OCI-LY3 (cell line): ENCODE measurements around the gene MAP3K4.

Experiments used
- H2AFZ ChIP-seq: fragments of 200-600, 300-600 bp; shearing (Covaris generic); 2 replicates; pipeline ENCODE4 v1.6.0; 2014; ENCODE audit warnings: antibody characterized with exemption, low read depth, low read length
- H3K27ac ChIP-seq: fragments of 200-600, 300-600 bp; sonication (generic); 2 replicates; pipeline ENCODE4 v1.5.1; 2014; ENCODE audit warnings: mild to moderate bottlenecking, low read length, moderate library complexity, mixed read lengths
- H3K27me3 ChIP-seq: fragments of 200-600, 300-600 bp; sonication (generic); 2 replicates; pipeline ENCODE4 v1.6.1; 2014; ENCODE audit warnings: low read depth, low read length, mixed read lengths
- H3K36me3 ChIP-seq: fragments of 200-600, 300-600 bp; sonication (generic); replicated peaks from 2 replicates; pipeline ENCODE3; 2014; ENCODE audit warnings: low read depth, low read length, mixed read lengths
- H3K4me1 ChIP-seq: fragments of 300-600, 200-600 bp; sonication (generic); 2 replicates; pipeline ENCODE4 v1.6.1; 2014; ENCODE audit warnings: low read length, mixed read lengths
- H3K4me2 ChIP-seq: fragments of 200-600, 300-600 bp; sonication (generic); 2 replicates; pipeline ENCODE4 v1.6.1; 2014; ENCODE audit warnings: low read length, mixed read lengths
- H3K4me3 ChIP-seq: fragments of 300-600, 200-600 bp; sonication (generic); 2 replicates; pipeline ENCODE4 v1.5.1; 2014; ENCODE audit warnings: antibody characterized with exemption, mild to moderate bottlenecking, low read length, moderate library complexity
- H3K79me2 ChIP-seq: fragments of 300-600, 200-600 bp; shearing (Covaris generic); 2 replicates; pipeline ENCODE4 v1.6.1; 2014; ENCODE audit warnings: mild to moderate bottlenecking, low read length, mixed read lengths
- H3K9ac ChIP-seq: fragments of 300-600, 200-600 bp; shearing (Covaris generic); 2 replicates; pipeline ENCODE4 v1.6.0; 2014; ENCODE audit warnings: mild to moderate bottlenecking, low read length, moderate library complexity
- H3K9me3 ChIP-seq: fragments of 200-600, 300-600 bp; shearing (Covaris generic); 2 replicates; pipeline ENCODE4 v1.6.1; 2014; ENCODE audit warnings: low read length, mixed read lengths; ENCODE audit not compliant: insufficient read depth
- H4K20me1 ChIP-seq: fragments of 200-600, 300-600 bp; sonication (generic); 2 replicates; pipeline ENCODE4 v1.6.1; 2016; ENCODE audit warnings: low read length, mixed read lengths; ENCODE audit not compliant: insufficient read depth
- CTCF ChIP-seq: fragments of 200-600, 300-600 bp; sonication (generic); IDR thresholded peaks from 2 replicates; pipeline ENCODE4 v1.5.1; 2014; ENCODE audit warnings: antibody characterized with exemption, low read length, low read depth
- EZH2phosphoT487 ChIP-seq: fragments of 200-600 bp; shearing (Covaris generic); IDR thresholded peaks from 2 replicates; pipeline ENCODE4 v1.6.1; 2018; ENCODE audit warnings: antibody characterized with exemption, mixed run types, low read depth

MAP3K4 gene

GRCh38 chr6:161107779-161108730 is 116.5 kb downstream of the MAP3K4 start:
- peaks cover 62% of the 10 kb centered on the region for H3K36me3 ChIP-seq
- H3K27ac ChIP-seq: no peak overlapping the region
- no peak overlapping the region for H3K4me2 ChIP-seq
- H3K27me3 ChIP-seq: no peaks in the 10 kb centered on the region
- H3K9ac ChIP-seq: no peak overlapping the region
- H3K4me1 ChIP-seq: no peaks in the 10 kb centered on the region
- no peaks in the 10 kb centered on the region for H4K20me1 ChIP-seq
- no peaks in the 10 kb centered on the region for H3K9me3 ChIP-seq
- H3K4me3 ChIP-seq: no peak overlapping the region
- H3K79me2 ChIP-seq: no peaks in the 10 kb centered on the region
- TF ChIP-seq EZH2phosphoT487 (no peak), CTCF (no peak)
- H2AFZ ChIP-seq: no peak overlapping the region

- no peak overlapping the region for H3K9ac ChIP-seq
- H3K4me2 ChIP-seq: no peak overlapping the region
- H3K9me3 ChIP-seq: no peaks in the 10 kb centered on the region
- H3K36me3 ChIP-seq: peaks cover 58% of the 10 kb centered on the region
- H3K4me1 ChIP-seq: peaks cover under 1% of the 10 kb centered on the region; the same call in 1 of the 2 replicates
- H3K27ac ChIP-seq: no peak overlapping the region
- no peaks in the 10 kb centered on the region for H3K27me3 ChIP-seq
- TF ChIP-seq EZH2phosphoT487 (no peak), CTCF (no peak)
- H3K4me3 ChIP-seq: no peak overlapping the region
- H3K79me2 ChIP-seq: no peaks in the 10 kb centered on the region
- no peaks in the 10 kb centered on the region for H4K20me1 ChIP-seq
- no peak overlapping the region for H2AFZ ChIP-seq
These were observed 117.3 kb downstream of the MAP3K4 start for GRCh38 chr6:161108916-161109315.

GRCh38 chr6:161109366-161109765 is 117.8 kb downstream of the MAP3K4 start:
- peaks cover 62% of the 10 kb centered on the region for H3K36me3 ChIP-seq

More at GRCh38 chr6:161109366-161109765, 117.8 kb downstream of the MAP3K4 start:
- Histone ChIP-seq H3K9ac (no peak overlapping the region), H3K9me3 (no peaks in the 10 kb centered on the region), H3K4me1 (peaks cover 5% of the 10 kb centered on the region), H4K20me1 (no peaks in the 10 kb centered on the region), H3K4me2 (no peak overlapping the region), H3K27ac (no peak overlapping the region), H3K79me2 (no peaks in the 10 kb centered on the region), H2AFZ (no peak overlapping the region), H3K4me3 (no peak overlapping the region), H3K27me3 (no peaks in the 10 kb centered on the region)
- TF ChIP-seq EZH2phosphoT487 (no peak), CTCF (no peak)
